GM06990 (cell line): ENCODE results near the gene RPS10.

Experiments used
- DNase-seq: peaks from one replicate; pipeline ENCODE4 v3.0.0-alpha.2; 2011; ENCODE audit not compliant: insufficient read length; ENCODE audit errors: extremely low read depth
- H3K27me3 ChIP-seq: replicated peaks from 2 replicates; pipeline ENCODE4 v1.6.0; 2011; ENCODE audit warnings: low read length; ENCODE audit not compliant: control insufficient read depth, insufficient read depth
- H3K36me3 ChIP-seq: 2 replicates; pipeline ENCODE4 v1.5.1; 2011; ENCODE audit warnings: low read length; ENCODE audit not compliant: control insufficient read depth, insufficient read depth
- H3K4me3 ChIP-seq: replicated peaks from 2 replicates; pipeline ENCODE4 v1.5.1; 2011; ENCODE audit warnings: low read depth, mild to moderate bottlenecking, control low read depth, low read length
- CTCF ChIP-seq: IDR thresholded peaks from 2 replicates; pipeline ENCODE4 v1.5.1; 2011; ENCODE audit warnings: low read length, control low read depth, mild to moderate bottlenecking, inconsistent platforms; ENCODE audit not compliant: insufficient read depth, poor library complexity, severe bottlenecking

Gene RPS10

DNA sequence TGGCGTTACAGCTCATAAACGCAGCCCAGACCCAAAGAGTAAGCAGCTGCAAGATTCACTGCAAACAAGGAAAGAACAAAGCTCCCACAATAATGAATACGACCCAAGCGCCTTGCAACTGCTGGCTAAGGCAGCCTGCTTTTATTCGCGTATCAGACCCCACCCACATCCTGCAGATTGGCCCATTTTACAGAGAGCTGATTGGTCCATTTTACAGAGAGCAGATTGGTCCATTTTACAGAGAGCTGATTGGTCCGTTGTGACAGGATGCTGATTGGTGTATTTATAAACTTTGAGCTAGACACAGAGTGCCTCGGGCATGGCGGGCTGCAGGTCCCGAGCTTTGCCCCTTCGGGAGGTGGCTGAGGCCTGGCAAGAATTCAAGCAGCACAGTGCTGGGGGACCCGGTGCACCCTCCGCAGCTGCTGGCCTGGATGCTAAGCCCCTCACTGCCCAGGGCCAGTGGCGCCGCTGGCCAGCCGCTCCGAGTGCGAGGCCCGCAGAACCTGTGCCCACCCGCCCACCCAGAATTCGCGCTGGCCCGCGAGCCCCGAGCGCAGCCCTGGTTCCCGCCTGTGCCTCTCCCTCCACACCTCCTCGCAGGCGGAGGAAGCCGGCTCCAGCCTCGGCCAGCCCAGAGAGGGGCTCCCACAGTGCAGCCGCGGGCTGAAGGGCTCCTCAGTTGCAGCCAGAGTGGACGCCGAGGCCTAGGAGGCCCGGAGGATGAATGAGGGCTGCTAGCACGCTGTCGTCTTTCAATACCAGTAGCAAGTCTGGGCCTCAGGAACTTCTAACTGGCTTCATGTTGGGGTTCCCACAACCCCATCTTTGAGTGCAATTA, 11.2 kb upstream of the RPS10 start:
- DNase-seq, result no peak
- Histone ChIP-seq H3K4me3 (no peak overlapping the region), H3K36me3 (no peaks in the 10 kb centered on the region), H3K27me3 (no peaks in the 10 kb centered on the region)
- no peak for TF ChIP-seq CTCF

DNA sequence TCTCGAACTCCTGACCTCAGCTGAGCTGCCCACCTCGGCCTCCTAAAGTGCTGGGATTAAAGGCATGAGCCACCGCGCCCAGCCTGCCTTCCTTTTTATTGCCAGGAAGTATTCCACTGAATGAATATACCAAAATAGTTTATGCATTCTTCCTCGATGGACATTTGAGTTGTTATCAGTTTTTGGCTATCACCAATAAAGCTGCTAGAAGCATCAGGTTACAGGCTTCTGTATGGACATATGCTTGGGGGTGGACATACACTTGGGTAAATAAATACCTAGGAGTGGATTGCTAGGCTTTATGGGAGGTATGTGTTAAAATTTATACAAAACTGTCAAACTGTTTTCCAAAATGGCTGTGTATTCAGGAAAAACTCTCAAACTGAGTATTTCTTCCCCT, 10.0 kb upstream of the RPS10 start:
- H3K27me3 ChIP-seq, result no peaks in the 10 kb centered on the region
- no peaks in the 10 kb centered on the region for H3K36me3 ChIP-seq
- DNase-seq, result no peak
- no peak overlapping the region for H3K4me3 ChIP-seq
- no peak for TF ChIP-seq CTCF

DNA sequence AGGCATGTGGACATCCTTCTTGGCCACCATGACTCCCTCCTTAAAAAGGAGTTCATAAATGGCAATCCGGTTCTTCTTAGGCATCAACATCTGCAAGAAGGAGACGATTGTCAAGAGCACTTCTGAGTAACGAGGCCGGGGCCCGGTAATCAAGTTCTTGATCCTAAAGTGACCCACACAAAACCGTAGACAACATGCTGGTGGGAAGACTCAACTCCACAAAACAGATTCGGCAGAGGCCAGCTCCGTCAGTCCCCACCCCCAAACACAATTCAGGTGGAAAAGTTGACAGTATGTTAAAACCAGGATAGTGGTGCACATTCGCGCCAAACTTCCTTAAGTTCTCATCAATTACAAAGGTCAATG, 754 bp downstream of the RPS10 start:
- DNase-seq, result no peak
- Histone ChIP-seq H3K36me3 (peaks cover 15% of the 10 kb centered on the region), H3K4me3 (peak overlapping the region; percentile 76), H3K27me3 (no peaks in the 10 kb centered on the region)
- TF ChIP-seq CTCF, result no peak

GRCh38 chr6:34424200-34425131, 1.4 kb downstream of the RPS10 start:
- Histone ChIP-seq H3K4me3 (peak overlapping the region; percentile 76), H3K36me3 (peaks cover 18% of the 10 kb centered on the region), H3K27me3 (no peaks in the 10 kb centered on the region)
- DNase-seq, result no peak
- no peak for TF ChIP-seq CTCF

DNA sequence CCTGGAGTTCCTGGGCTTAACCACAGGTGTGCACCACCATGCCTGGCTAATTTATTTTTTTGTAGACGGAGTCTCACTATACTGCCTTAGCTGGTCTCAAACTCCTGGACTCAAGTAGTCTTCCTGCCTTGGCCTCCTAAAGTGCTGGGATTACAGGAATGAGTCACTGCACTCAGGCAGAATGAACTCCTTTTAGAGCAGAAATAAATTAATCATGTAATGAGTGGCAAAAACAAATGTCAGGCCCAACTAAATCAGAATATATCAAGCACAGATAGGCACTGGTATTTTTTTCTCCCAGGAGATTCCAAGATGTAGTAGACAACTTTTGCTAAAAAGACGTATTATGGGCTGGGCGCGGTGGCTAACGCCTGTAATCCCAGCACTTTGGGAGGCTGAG, 2.6 kb downstream of the RPS10 start:
- peaks cover 23% of the 10 kb centered on the region for H3K36me3 ChIP-seq
- no peaks in the 10 kb centered on the region for H3K27me3 ChIP-seq
- TF ChIP-seq CTCF, result no peak
- no peak overlapping the region for H3K4me3 ChIP-seq
- DNase-seq, result no peak
